ENCODE measurements around the gene KRTAP5-4.

DNA sequence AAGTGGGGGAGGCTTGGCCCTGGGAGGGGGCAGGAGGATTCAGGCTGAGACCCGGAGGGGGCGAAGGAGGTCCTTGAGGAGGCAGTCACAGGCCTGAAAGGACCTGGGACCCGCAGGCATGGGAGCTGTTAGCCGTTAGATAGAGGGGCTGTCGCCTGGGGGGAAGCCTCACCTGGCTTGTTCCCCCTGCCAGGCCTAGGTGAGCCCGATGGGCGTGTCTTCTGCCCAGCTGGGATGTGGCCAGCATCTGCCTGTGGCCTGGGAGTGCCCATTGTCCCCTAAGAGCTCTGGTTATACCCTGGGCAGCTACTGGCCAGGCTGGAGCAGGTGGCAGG lies 48.1 kb downstream of the KRTAP5-4 start:
- TF ChIP-seq, protein P1, sequence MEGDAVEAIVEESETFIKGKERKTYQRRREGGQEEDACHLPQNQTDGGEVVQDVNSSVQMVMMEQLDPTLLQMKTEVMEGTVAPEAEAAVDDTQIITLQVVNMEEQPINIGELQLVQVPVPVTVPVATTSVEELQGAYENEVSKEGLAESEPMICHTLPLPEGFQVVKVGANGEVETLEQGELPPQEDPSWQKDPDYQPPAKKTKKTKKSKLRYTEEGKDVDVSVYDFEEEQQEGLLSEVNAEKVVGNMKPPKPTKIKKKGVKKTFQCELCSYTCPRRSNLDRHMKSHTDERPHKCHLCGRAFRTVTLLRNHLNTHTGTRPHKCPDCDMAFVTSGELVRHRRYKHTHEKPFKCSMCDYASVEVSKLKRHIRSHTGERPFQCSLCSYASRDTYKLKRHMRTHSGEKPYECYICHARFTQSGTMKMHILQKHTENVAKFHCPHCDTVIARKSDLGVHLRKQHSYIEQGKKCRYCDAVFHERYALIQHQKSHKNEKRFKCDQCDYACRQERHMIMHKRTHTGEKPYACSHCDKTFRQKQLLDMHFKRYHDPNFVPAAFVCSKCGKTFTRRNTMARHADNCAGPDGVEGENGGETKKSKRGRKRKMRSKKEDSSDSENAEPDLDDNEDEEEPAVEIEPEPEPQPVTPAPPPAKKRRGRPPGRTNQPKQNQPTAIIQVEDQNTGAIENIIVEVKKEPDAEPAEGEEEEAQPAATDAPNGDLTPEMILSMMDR (IDR thresholded peaks at IDR 0.05 in 8 of 11, conservative IDR thresholded peaks at IDR 0.05 in 3 of 11): no peak
- TF ChIP-seq POLR2A (IDR thresholded peaks at IDR 0.05): no peak
- no peak for TF ChIP-seq POLR2AphosphoS5 (IDR thresholded peaks at IDR 0.05)

Measured in spleen (tissue), 7 donors.